Epithelial cell of prostate (primary cell): Measurements from ENCODE around the gene PHKB.

Experiments
- DNase-seq: peaks from one replicate; pipeline ENCODE4 v3.0.0-alpha.2; 2011; ENCODE audit warnings: low read depth, low spot score
- H3K27ac ChIP-seq: fragments of 450-650 bp; 2 replicates; pipeline ENCODE4 v1.5.1; 2017; ENCODE audit warnings: mild to moderate bottlenecking

The PHKB gene

DNA sequence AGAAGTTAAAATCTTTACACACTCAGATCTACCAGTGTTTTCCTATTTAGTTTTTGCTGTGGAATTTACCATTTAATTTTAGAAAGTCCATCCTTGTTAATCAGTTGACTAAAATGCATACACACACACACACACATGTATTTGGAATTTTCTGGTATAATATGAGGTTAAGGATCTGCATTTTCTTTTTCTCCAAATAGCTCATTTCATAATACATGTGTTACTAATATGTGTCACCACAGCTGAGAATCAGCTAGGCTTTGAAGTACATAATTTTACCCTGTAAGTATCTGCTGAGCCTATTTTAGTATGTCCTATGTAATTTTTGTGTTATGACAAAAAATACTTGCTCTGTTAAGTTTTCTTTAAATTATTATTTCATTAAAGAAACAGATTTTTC, 143.2 kb downstream of the PHKB start:
- DNase-seq, result no peak
- H3K27ac ChIP-seq, result no peak overlapping the region

DNA sequence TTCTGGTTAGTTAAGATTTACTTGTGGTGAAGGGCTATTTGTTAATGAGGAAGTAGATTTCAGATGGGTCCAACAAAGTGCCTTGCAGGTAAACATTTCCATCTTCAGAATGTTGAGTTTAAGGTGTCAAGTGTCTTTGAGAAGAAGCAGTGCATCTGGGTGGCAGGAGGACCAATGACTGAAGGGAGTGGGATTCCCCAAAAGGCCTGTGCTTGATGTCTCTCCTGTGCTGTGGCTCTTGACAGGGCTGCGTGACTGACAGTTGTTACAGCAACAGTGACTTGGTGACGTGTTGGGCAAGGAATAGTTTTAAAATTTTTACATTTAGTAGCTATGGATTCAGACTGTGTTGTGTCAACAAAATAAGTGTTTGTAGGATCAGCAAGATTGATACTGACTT, 149.9 kb downstream of the PHKB start:
- no peak for DNase-seq
- H3K27ac ChIP-seq, result no peak overlapping the region

DNA sequence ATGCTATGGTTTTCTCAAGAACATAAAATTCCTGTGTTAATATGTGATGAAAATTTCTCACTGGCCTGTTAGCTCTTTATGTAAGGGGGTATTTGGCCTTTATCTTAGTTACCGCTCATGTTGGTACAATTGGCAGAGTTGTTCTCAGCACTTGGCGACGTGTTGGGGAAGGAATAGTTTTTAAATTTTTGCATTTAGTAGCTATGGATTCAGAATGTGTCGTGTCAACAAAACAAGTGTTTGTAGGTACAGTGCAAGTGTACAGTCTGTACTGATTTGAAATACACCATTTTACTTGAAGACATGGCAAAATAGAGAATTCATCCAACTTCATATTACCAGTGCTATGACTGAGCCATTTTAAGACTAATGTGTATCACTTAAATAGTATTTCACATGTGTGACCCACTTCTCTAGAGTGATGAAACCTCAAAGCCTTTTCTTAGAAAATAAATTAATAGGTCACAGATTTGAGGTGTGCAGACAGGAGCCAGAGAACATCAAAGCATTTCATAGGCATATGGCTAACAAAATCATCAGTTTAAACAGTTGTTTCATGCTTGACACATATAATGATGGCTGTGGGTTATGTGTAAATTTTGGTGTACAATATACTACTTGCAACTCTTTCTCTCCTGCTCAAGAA, 150.8 kb downstream of the PHKB start:
- peak overlapping the region; percentile 44 for H3K27ac ChIP-seq
- no peak for DNase-seq

DNA sequence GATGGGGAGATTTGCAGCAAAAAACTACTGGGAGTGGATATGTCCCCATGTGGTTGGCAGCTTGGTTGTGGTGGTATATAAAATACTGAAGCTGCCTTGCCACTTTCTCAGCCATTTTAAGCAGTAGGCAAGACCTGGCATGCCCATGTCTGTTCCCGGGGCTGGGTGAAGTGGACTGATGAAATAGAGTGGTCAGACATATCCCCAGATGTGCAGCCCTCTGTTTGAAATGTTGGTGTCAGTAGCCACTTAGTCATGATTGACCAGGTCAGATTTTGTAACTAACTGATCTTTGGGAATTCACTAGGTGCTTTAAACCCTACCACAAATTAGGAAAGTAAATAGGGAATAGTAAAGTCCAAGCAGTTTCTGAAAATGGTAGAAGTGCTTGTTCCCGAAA, 151.6 kb downstream of the PHKB start:
- H3K27ac ChIP-seq, result peak overlapping the region; percentile 44
- DNase-seq, result peak; percentile 14

GRCh38 chr16:47613251-47613650, 152.1 kb downstream of the PHKB start:
- DNase-seq, result no peak
- peak overlapping the region; percentile 44 for H3K27ac ChIP-seq

DNA sequence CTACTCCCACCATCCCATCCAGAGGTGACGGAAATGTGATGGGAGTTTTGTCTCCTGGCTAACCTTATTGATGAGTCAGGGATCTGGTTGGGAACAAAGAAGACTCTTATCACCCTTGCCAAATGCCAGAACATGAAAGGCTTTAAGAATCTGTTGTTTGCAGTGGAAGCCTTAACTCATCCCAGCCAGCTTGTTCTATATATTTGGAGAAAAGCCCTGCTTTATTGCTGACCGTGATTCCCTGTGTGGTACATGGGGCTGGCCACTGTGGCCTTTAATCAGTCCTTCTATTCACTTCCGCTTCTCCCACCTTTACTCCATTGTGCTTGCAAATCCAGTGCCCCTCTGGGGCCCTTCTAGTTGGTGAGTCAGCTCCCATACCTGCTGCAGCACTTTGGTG, 156.6 kb downstream of the PHKB start:
- H3K27ac ChIP-seq, result no peak overlapping the region
- DNase-seq, result no peak

- no peak overlapping the region for H3K27ac ChIP-seq
- no peak for DNase-seq
These were observed 161.5 kb downstream of the PHKB start for GRCh38 chr16:47622451-47623176.

GRCh38 chr16:47624563-47624962, 163.4 kb downstream of the PHKB start:
- no peak overlapping the region for H3K27ac ChIP-seq
- DNase-seq, result no peak

DNA sequence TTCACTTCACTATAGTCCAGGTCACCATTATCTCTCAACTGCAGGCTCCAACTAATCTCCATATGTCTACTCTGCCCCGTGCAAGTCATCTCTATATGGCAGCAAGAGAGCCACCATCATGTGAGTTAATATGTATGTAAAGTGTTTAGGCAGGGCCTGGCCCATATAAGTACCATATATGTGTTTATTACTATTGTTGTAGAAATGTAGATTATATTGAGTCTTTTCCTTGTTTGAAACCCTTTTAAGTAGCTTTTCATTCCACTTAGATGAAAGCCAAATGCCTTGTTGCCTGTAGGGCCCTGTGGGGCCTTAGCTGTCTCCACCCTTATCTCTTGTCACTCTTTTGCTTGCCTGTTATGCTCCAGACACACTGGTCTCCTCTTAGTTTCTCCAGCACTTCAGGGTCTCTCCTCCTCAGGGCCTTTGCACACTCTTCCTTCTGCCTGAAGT, 164.0 kb downstream of the PHKB start:
- H3K27ac ChIP-seq, result no peak overlapping the region
- DNase-seq, result no peak

DNA sequence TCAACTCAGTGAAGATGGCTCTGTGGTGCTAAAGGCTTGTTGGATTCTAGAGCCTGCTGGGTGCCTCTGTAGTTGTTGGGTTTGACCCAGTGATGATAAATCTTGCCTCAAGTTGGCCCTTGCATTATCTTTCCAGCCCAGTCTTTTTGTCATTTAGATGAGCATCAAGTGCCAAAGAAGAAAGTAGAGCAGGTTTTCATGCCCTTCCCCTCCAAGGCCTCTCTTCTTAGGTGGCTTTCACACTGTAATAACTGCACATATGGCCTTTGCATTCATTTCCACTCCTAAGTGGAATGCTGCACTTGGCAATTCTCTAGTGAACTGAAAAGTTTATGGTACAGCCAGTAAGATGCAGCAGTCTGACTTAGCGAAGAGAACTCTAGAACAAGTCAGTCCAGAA, 165.1 kb downstream of the PHKB start:
- DNase-seq, result no peak
- no peak overlapping the region for H3K27ac ChIP-seq

GRCh38 chr16:47627085-47627639, 166.0 kb downstream of the PHKB start:
- no peak for DNase-seq
- no peak overlapping the region for H3K27ac ChIP-seq

DNA sequence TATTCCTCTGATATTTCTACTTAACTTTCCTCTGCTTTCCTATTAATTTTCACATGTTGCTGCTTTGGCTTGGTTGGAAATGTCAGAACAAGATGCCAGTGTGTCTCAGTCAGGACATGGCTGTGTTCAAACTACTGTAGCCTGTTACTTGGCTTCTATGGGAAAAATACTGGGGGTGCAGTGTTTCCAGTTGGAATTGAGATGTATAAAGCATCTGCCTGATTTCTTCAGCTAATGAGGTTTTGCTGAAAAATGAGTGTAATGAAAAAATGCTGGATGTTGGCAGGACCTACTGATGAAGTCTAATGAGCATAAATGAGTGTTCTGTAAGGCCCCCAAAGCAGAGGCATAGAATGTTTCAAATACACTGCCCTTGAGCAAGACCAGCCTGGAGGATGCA, 166.6 kb downstream of the PHKB start:
- H3K27ac ChIP-seq, result no peak overlapping the region
- DNase-seq, result no peak

DNA sequence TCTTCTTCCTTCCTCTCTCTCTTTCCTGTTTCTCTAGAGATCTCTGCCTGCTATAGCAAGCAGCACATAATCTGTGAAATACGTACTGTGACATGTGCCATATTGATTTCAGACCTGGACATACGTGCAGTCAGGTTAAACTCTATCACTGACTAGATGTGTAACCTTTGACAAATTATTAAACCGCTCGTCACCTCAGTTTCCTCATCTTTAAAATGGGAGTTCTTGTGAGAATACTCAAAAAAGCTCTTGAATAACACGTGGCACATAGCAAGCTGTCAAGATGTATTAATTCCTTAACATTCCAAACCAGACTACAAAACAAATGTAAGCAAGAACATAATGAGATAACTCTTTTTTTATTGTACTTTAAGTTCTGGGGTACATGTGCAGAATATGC, 170.0 kb downstream of the PHKB start:
- DNase-seq, result no peak
- no peak overlapping the region for H3K27ac ChIP-seq

DNA sequence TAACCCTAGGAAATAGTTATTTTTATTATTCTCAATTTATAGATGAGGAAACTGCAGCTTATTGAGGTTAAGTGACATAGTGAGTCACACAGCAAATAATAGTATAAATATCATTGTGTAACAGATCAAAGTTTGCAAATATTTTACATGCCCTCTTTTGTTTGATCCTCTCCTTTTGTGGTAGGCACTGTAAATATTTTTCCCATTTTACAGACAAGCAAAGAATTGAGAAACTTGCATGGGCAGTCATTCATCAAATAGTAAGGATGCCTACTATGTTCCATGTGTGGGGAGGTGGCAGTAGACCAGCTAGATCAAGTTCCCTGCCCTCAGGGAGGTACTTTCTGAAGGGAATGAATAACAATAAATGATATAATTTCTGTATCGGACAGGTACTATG, 173.0 kb downstream of the PHKB start:
- DNase-seq, result no peak
- H3K27ac ChIP-seq, result no peak overlapping the region

- H3K27ac ChIP-seq, result no peak overlapping the region
- no peak for DNase-seq
These were observed 173.6 kb downstream of the PHKB start for GRCh38 chr16:47634727-47635126.

- H3K27ac ChIP-seq, result no peak overlapping the region
- DNase-seq, result no peak
These were observed 175.5 kb downstream of the PHKB start for GRCh38 chr16:47636501-47637099.

GRCh38 chr16:47638175-47638574, 177.0 kb downstream of the PHKB start:
- no peak for DNase-seq
- no peak overlapping the region for H3K27ac ChIP-seq

GRCh38 chr16:47640661-47641060, 179.5 kb downstream of the PHKB start:
- no peak overlapping the region for H3K27ac ChIP-seq
- DNase-seq, result no peak

DNA sequence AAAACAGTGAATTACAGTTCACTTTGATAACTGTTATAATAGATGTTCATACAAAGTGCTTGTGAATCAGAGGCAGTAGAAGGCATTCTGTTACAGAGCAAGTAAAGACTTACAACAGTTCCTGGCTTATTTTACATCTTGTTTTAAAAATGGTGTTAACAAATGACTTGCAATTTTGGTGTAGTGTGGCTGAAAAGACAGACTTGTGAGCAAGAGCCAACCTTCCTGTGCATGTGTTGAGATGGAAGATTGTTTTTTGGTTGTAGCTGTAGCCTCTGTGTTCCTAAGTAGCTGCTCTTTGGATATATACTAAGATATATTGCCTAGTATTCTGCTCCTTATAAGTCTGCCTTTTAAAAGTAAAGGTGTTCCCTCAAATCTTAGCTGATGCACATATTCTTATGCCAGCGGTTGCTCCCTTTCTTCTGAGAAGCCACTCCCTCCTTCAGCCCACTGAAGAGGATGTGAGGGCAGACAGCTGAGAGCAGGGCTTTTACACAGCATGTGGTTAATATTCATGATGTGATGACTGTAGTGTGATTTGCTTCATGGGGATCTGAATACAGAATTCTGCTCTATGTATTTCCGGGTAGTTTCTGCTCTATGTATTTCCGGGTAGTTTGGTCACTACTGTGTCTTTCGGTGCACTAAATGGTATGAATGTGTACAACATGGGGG, 182.3 kb downstream of the PHKB start:
- DNase-seq, result no peak
- H3K27ac ChIP-seq, result no peak overlapping the region

DNA sequence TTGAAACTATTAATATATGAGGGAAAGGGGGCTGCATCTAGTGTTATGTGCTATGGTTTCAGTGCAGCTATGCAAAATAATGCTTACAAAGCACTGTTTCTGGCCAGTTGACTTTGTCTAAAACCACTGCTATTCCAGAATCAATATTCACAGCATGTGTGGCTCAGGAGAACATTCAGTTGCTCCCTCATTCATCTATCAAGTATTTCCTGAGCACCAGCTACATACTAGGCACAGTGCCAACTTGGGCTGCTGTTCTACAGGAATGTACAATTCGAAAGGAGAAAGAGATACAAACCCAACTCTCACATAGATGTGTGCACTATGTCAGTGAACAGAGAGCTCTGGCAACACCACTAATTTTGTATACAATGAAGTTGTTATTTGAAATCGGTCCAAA, 183.0 kb downstream of the PHKB start:
- H3K27ac ChIP-seq, result no peak overlapping the region
- no peak for DNase-seq

DNA sequence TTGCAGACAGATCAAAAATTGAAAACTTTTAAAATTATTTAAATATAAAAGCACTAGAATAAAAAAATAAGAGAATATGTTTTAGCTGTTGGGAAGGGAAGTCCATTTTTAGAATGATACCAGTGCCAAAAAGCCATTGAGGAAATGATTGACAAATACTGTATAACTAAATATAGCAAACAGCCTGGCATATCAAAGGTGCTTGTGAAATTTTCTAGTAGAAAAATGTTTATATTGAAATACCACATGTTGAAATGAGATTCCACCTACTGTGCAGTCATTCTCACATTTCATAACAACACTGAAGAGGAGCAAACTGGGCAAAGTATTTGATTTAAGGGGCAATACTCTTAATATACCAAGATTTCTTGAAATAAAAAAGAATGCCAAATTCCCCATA, 183.5 kb downstream of the PHKB start:
- no peak for DNase-seq
- H3K27ac ChIP-seq, result no peak overlapping the region
